ENCODE measurements around the gene BMPER.

DNA sequence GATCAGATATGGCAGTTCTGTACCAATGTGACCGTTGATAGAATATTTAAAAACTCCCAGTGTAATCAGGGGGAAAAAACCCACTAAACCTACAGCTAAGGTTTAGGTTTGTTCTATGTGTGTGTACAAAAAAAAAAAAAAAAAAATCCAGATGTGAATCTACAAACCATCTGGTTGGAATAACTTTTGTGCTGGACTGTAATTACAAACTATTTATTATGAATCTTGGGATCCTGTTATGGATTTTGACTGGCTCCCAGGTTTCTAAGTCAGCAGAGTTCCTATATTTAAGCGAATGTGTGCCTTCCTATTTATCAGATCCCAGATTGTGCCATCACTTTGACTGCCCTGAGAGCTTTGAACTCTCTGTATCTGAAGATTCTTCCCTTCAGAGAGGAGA is 29.1 kb downstream of the BMPER start:
- TF ChIP-seq GATA2 (IDR thresholded peaks at IDR 0.05; ENCODE audit: low read depth, low read length) (no peak), GATA3 (IDR thresholded peaks at IDR 0.05; ENCODE audit: low read depth, low read length) (no peak)

All from SH-SY5Y (cell line).